GM18498 (cell line): ENCODE results near the gene MGAM2.

ENCODE experiments used
- ATAC-seq: cut with Tn5 transposase; IDR thresholded peaks from one replicate; pipeline ENCODE4 v1.9.1; 2021; ENCODE audit warnings: mild to moderate bottlenecking, moderate library complexity; ENCODE audit not compliant: unreplicated experiment

The MGAM2 gene

DNA sequence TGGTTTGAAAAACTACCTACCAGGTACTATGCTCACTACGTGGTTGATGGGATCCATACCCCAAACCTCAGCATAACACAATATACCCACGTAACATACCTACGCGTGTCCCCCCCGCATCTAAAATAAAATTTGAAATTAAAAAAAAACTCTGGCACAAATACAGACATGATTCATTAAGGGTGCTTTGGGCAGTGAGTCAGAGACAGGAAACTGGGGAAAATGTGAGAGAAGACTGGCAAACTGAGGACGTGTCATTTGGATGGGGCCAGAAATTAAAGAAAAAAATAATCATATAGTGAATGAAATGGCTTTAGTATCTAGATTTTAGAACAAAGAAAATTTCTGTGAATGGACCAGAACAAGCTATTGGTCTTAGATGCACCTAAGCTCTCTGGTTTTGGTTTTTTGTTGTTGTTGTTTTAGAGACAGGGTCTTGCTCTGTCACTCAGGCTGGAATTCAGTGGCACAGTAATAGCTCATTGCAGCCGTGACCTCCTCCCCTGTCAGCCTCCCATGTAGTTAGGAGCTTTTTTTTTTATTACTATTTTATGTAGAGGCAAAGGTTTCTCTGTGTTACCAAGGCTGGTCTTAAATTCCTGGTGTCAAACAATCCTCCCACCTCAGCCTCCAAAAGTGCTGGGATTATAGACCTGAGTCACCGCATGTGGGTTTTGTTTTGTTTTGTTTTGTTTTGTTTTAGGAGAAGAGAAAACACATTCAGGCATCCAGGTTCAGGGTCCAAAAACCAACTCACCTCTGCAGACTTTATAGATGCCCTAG, 152.3 kb downstream of the MGAM2 start:
- no peak for ATAC-seq
